Prostate gland (tissue), 2 donors: ENCODE results near the gene PPP4R3C. TPM values are rescaled to one million over a fixed set of nuclear protein-coding genes. Genes with fewer than 3 reads are reported as not detected.
"Not testable (repeated sequence)": the region's sequence is repeated elsewhere in the genome, so short reads cannot be mapped to it uniquely, and the experiment has no call there.

ENCODE experiments used
- DNase-seq: peaks from one replicate; pipeline ENCODE4 v3.0.0-alpha.2; 2019; ENCODE audit warnings: low spot score
- H3K27ac ChIP-seq, 2 donors: fragments of 200-600 bp; sonication (generic); 2 replicates each; pipeline ENCODE4 v1.5.1; 2017 to 2019
- H3K27me3 ChIP-seq: fragments of 200-600 bp; sonication (generic); replicated peaks from 2 replicates; pipeline ENCODE4 v1.5.1; 2019; ENCODE audit not compliant: insufficient read depth
- H3K36me3 ChIP-seq, 2 donors: fragments of 200-600 bp; sonication (generic); 1 replicate in 1 of 2; 2 replicates in 1 of 2; pipeline versions ENCODE4 v1.5.1 to v1.8.1; 2017 to 2019
- H3K4me1 ChIP-seq: fragments of 200-600 bp; sonication (generic); replicated peaks from 2 replicates; pipeline ENCODE4 v1.5.1; 2019
- H3K4me3 ChIP-seq, 2 donors: fragments of 200-600 bp; sonication (generic); 2 replicates each; pipeline ENCODE4 v1.5.1; 2017 to 2019
- H3K9me3 ChIP-seq: fragments of 200-600 bp; sonication (generic); 2 replicates; pipeline ENCODE4 v1.5.1; 2017
- POLR2A ChIP-seq: fragments of 450-650 bp; IDR thresholded peaks from one replicate; pipeline ENCODE4 v1.6.1; 2016; ENCODE audit warnings: antibody characterized with exemption, mild to moderate bottlenecking
- POLR2AphosphoS5 ChIP-seq: sonication (generic); formaldehyde crosslinking; IDR thresholded peaks from one replicate; pipeline ENCODE4 v1.6.1; 2017; ENCODE audit warnings: antibody characterized with exemption
- WGBS: methylation state at CpG from one replicate; pipeline ENCODE4 v1.1.5; 2018; 5-methylcytosine and 5-hydroxymethylcytosine counted together
- intact Hi-C: fragments of 100-400 bp; cut with DNase I; formaldehyde crosslinking; loops from one replicate; pipeline ENCODE4 v1.14.2; 2022
- total RNA-seq, 2 donors: library from RNA; depleted of rRNA; stranded (reverse); fragments of >200 nt; gene quantifications; one replicate each; pipeline ENCODE4 v1.1.0, GENCODE V29; 2016
- TF ChIP-seq, protein P1 (sequence below), 4 experiments: fragments of 200-600 bp in 2 of 4; fragments of 450-650 bp in 2 of 4; sonication (generic) in 2 of 4; IDR thresholded peaks; 1 replicate in 3 of 4; 2 replicates in 1 of 4; pipeline ENCODE4 v1.5.1; 2016 to 2019; ENCODE audit warnings: antibody characterized with exemption in 4 of 4, mild to moderate bottlenecking in 2 of 4, moderate library complexity in 2 of 4

The PPP4R3C gene
- total RNA-seq, result under 1 TPM in 1 of 2 donors, not detected in 1; 0.91 TPM

DNA sequence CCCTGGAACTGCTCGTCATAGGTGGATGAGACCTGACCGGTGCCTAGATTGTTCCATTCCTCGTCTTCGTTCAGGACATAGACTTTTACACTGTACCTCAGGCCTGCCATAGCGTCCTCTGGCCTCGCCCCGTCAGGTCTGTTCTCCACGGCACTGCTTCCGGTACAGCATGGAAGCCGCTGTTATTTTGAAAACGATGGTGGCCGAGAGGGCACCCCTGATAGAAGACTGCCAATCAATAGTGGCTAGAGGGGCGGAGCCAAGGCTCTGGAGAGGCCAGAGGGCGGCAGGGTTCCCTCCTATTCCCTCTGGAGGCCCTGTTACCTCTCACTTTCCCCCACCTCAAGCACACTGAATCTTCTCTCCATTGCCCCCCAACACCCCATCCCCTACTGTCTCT, at the start of gene PPP4R3C:
TSS of gene PPP4R3C (minus strand) at position 155 of the 400 bp plus-strand sequence. CDS start at position 110, 45 bp downstream.
- 98% methylated on average over 9 of the region's 14 CpGs for whole genome bisulfite sequencing
- DNase-seq, result no peak
- TF ChIP-seq POLR2AphosphoS5 (no peak), POLR2A (no peak)
- TF ChIP-seq, protein P1, sequence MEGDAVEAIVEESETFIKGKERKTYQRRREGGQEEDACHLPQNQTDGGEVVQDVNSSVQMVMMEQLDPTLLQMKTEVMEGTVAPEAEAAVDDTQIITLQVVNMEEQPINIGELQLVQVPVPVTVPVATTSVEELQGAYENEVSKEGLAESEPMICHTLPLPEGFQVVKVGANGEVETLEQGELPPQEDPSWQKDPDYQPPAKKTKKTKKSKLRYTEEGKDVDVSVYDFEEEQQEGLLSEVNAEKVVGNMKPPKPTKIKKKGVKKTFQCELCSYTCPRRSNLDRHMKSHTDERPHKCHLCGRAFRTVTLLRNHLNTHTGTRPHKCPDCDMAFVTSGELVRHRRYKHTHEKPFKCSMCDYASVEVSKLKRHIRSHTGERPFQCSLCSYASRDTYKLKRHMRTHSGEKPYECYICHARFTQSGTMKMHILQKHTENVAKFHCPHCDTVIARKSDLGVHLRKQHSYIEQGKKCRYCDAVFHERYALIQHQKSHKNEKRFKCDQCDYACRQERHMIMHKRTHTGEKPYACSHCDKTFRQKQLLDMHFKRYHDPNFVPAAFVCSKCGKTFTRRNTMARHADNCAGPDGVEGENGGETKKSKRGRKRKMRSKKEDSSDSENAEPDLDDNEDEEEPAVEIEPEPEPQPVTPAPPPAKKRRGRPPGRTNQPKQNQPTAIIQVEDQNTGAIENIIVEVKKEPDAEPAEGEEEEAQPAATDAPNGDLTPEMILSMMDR (IDR thresholded peaks at IDR 0.05), result no peak
- intact Hi-C loops, result no loop called here
- H3K9me3 ChIP-seq, result no peaks in the 10 kb centered on the region
- no peak within 1 kb of the TSS for H3K4me3 ChIP-seq
- H3K36me3 ChIP-seq, result no peaks in the 10 kb centered on the region
- H3K27ac ChIP-seq, result no peak within 1 kb of the TSS
- H3K4me1 ChIP-seq, result no peaks in the 10 kb centered on the region
- H3K27me3 ChIP-seq, result no peaks in the 10 kb centered on the region

DNA sequence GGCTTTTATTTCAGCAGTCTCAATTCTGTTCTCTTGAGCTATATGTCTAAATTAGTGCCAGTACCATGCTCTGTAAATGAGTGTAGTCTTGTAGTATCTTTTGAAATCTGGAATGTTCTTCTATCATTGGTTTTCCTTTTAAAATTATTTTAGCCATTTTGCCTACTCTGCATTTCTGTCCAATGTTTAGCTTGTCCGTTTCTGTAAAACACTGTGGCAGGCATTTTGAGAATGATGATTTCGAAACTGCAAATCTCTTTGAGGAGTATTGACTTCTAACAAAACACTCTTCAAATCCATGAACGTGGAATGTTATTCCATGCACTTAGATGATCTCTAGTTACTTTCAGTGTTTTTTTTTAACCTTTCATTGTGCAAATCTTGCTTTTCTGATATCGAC, 28.3 kb upstream of the PPP4R3C start:
- 89% methylated on average over 4 of the region's 4 CpGs for WGBS
- no peaks in the 10 kb centered on the region for H3K36me3 ChIP-seq
- H3K27me3 ChIP-seq, result no peaks in the 10 kb centered on the region
- no peaks in the 10 kb centered on the region for H3K4me1 ChIP-seq
- intact Hi-C loops, result no loop called here
- H3K9me3 ChIP-seq, result no peaks in the 10 kb centered on the region
- H3K4me3 ChIP-seq, result no peak overlapping the region
- H3K27ac ChIP-seq, result no peak overlapping the region
- TF ChIP-seq, protein P1 (IDR thresholded peaks at IDR 0.05), result no peak
- TF ChIP-seq POLR2AphosphoS5 (no peak), POLR2A (no peak)
- no peak for DNase-seq

DNA sequence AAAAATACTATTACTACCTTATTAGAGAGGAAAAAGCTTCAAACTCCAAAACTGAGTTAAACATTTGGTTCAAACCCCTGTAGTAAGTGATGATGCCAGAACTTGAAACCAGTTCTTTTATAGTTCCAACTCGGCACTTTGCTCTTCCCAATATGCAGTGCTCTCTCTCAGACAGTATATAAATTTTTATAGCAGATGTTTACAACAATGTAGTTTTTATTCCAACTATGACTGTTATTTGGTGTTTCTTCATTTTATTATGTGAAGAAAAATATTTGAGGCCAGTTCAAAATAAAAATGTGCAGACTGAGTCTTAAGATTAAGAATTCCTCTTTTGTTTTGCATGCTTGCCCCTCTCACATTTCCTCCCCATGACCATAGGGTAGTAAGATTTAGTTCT, 2.9 kb upstream of the PPP4R3C start:
- Histone ChIP-seq H3K4me3 (no peak overlapping the region), H3K36me3 (no peaks in the 10 kb centered on the region), H3K27me3 (no peaks in the 10 kb centered on the region), H3K9me3 (no peaks in the 10 kb centered on the region), H3K4me1 (no peaks in the 10 kb centered on the region), H3K27ac (no peak overlapping the region)
- TF ChIP-seq POLR2A (no peak), POLR2AphosphoS5 (no peak)
- TF ChIP-seq, protein P1 (IDR thresholded peaks at IDR 0.05), result no peak
- intact Hi-C loops, result no loop called here
- DNase-seq, result no peak
- 4% methylated on average over 1 of the region's 1 CpG for WGBS

DNA sequence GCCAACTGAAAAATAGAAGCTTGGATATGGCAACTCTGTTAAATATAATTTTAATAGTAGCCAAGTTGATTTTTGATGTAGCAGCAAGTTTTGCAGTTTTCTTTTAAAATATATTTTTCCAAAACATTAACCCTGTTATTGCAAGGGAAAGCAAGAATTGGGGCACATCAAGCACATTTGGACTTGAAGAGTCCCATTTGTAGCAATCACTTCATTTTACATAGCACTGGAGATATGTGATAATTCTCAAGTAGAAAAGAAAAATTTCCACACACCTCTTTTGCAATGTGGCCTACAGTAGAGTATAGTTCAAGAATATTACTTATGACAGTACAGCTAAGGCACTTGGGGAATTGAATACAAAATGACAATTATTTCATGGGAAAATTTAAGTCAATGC, 1.9 kb upstream of the PPP4R3C start:
- no peaks in the 10 kb centered on the region for H3K27me3 ChIP-seq
- no peak for TF ChIP-seq POLR2A
- TF ChIP-seq, protein P1 (IDR thresholded peaks at IDR 0.05), result no peak
- no peak for TF ChIP-seq POLR2AphosphoS5
- no peak for DNase-seq

DNA sequence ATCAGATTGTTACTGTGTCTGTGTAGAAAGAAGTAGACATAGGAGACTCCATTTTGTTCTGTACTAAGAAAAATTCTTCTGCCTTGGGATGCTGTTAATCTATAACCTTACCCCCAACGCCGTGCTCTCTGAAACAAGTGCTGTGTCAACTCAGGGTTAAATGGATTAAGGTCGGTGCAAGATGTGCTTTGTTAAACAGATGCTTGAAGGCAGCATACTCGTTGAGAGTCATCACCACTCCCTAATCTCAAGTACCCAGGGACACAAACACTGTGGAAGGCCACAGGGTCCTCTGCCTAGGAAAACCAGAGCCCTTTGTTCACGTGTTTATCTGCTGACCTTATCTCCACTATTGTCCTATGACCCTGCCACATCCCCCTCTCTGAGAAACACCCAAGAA, 4.0 kb downstream of the PPP4R3C start:
- H3K27ac ChIP-seq, H3K4me3 ChIP-seq, H3K36me3 ChIP-seq, H3K4me1 ChIP-seq, DNase-seq, intact Hi-C loops, H3K27me3 ChIP-seq, H3K9me3 ChIP-seq: not testable (repeated sequence)
- WGBS, result 92% methylated on average over 5 of the region's 5 CpGs

More for the DNA sequence above, 1.9 kb upstream of the PPP4R3C start:
- intact Hi-C loops, result no loop called here
- no peaks in the 10 kb centered on the region for H3K9me3 ChIP-seq
- H3K4me3 ChIP-seq, result no peak overlapping the region
- H3K27ac ChIP-seq, result no peak overlapping the region
- no peaks in the 10 kb centered on the region for H3K36me3 ChIP-seq
- no peaks in the 10 kb centered on the region for H3K4me1 ChIP-seq

DNA sequence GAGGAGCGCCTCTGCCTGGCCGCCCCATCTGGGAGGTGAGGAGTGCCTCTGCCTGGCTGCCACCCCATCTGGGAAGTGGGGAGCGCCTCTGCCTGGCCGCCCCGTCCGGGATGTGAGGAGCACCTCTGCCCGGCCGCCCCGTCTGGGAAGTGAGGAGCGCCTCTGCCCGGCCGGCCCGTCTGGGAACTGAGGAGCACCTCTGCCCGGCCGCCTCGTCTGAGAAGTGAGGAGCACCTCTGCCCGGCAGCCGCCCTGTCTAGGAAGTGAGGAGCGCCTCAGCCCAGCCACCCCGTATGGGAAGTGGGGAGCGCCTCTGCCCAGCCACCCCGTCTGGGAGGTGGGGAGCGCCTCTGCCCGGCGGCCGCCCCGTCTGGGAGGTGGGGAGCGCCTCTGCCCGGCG, 4.6 kb downstream of the PPP4R3C start:
- 53% methylated on average over 3 of the region's 30 CpGs for WGBS
- intact Hi-C loops, H3K4me3 ChIP-seq, H3K9me3 ChIP-seq, DNase-seq, H3K27me3 ChIP-seq, H3K4me1 ChIP-seq, H3K36me3 ChIP-seq, H3K27ac ChIP-seq: not testable (repeated sequence)
